Trophoblast cell (in vitro differentiated cells and primary cell): ENCODE data around the gene MUC6.

Experiments used
- DNase-seq, 2 donors: peaks; one replicate each; pipeline ENCODE4 v3.0.0-alpha.2; 2016
- H2AFZ ChIP-seq: 2 replicates; pipeline ENCODE4 v1.6.1; 2013; ENCODE audit warnings: low read length, moderate library complexity, mild to moderate bottlenecking; ENCODE audit not compliant: insufficient read depth, poor library complexity
- H2AK5ac ChIP-seq: 2 replicates; pipeline ENCODE4 v1.6.1; 2013; ENCODE audit warnings: mild to moderate bottlenecking, low read length
- H2BK120ac ChIP-seq: 2 replicates; pipeline ENCODE4 v1.6.1; 2013; ENCODE audit warnings: low read length, mild to moderate bottlenecking, moderate library complexity; ENCODE audit not compliant: insufficient read depth, poor library complexity
- H2BK12ac ChIP-seq: 2 replicates; pipeline ENCODE4 v1.6.1; 2013; ENCODE audit warnings: mild to moderate bottlenecking, low read length, moderate library complexity
- H2BK5ac ChIP-seq: 2 replicates; pipeline ENCODE4 v1.6.1; 2013; ENCODE audit warnings: low read length, low read depth, moderate library complexity, mild to moderate bottlenecking; ENCODE audit not compliant: poor library complexity
- H3K14ac ChIP-seq: 2 replicates; pipeline ENCODE4 v1.6.1; 2013; ENCODE audit warnings: mild to moderate bottlenecking, low read length
- H3K18ac ChIP-seq: 2 replicates; pipeline ENCODE4 v1.6.1; 2013; ENCODE audit warnings: mild to moderate bottlenecking, low read length
- H3K23ac ChIP-seq: 2 replicates; pipeline ENCODE4 v1.6.1; 2013; ENCODE audit warnings: low read length
- H3K27ac ChIP-seq: 2 replicates; pipeline ENCODE4 v1.5.1; 2013; ENCODE audit warnings: low read depth, mild to moderate bottlenecking, inconsistent platforms, low read length, moderate library complexity
- H3K27me3 ChIP-seq: 2 replicates; pipeline ENCODE4 v1.6.1; 2013; ENCODE audit warnings: inconsistent platforms, mild to moderate bottlenecking, low read length, moderate library complexity; ENCODE audit not compliant: insufficient read depth
- H3K36me3 ChIP-seq, 2 experiments: 1 replicate in 1 of 2; 2 replicates in 1 of 2; pipeline ENCODE4 v1.6.1; 2013; ENCODE audit warnings: low read length in 2 of 2, mild to moderate bottlenecking in 2 of 2, moderate library complexity in 1 of 2; ENCODE audit not compliant: insufficient read depth in 2 of 2, control insufficient read depth in 1 of 2
- H3K4ac ChIP-seq: 2 replicates; pipeline ENCODE4 v1.6.1; 2013; ENCODE audit warnings: low read depth, mild to moderate bottlenecking, low read length, moderate library complexity
- H3K4me1 ChIP-seq, 2 experiments: 1 replicate in 1 of 2; 2 replicates in 1 of 2; pipeline ENCODE4 v1.6.1; 2013; ENCODE audit warnings: low read length in 2 of 2, mild to moderate bottlenecking in 2 of 2, moderate library complexity in 1 of 2; ENCODE audit not compliant: insufficient read depth in 2 of 2, control insufficient read depth in 1 of 2
- H3K4me2 ChIP-seq: 2 replicates; pipeline ENCODE4 v1.6.1; 2013; ENCODE audit warnings: inconsistent platforms, mild to moderate bottlenecking, low read length, moderate library complexity
- H3K4me3 ChIP-seq: 2 replicates; pipeline ENCODE4 v1.5.1; 2013; ENCODE audit warnings: mild to moderate bottlenecking, low read depth, low read length, inconsistent platforms
- H3K79me1 ChIP-seq: one replicate; pipeline ENCODE4 v1.6.1; 2013; ENCODE audit warnings: low read length
- H3K79me2 ChIP-seq: 2 replicates; pipeline ENCODE4 v1.6.1; 2013; ENCODE audit warnings: low read length, mild to moderate bottlenecking; ENCODE audit not compliant: control insufficient read depth, insufficient read depth, poor library complexity
- H3K9ac ChIP-seq: 2 replicates; pipeline ENCODE4 v1.6.1; 2013; ENCODE audit warnings: mild to moderate bottlenecking, low read length
- H3K9me3 ChIP-seq: 2 replicates; pipeline ENCODE4 v1.6.1; 2013; ENCODE audit warnings: low read depth, mild to moderate bottlenecking, control low read depth, inconsistent platforms, low read length; ENCODE audit not compliant: insufficient read depth
- H4K12ac ChIP-seq: 2 replicates; pipeline ENCODE4 v1.6.1; 2013; ENCODE audit warnings: low read depth, mild to moderate bottlenecking, low read length, moderate library complexity
- H4K8ac ChIP-seq: 2 replicates; pipeline ENCODE4 v1.6.1; 2013; ENCODE audit warnings: low read depth, mild to moderate bottlenecking, low read length, moderate library complexity
- H4K91ac ChIP-seq: one replicate; pipeline ENCODE4 v1.6.1; 2013; ENCODE audit warnings: low read depth, mild to moderate bottlenecking, low read length, moderate library complexity
- WGBS: extraction: QIAGEN DNeasy Blood & Tissue Kit; methylation state at CpG from one replicate; pipeline ENCODE4 v1.1.7; 2013; ENCODE audit warnings: missing lambda C conversion rate; ENCODE audit not compliant: insufficient read length, insufficient coverage; ENCODE audit errors: extremely low coverage; 5-methylcytosine and 5-hydroxymethylcytosine counted together

MUC6 gene

DNA sequence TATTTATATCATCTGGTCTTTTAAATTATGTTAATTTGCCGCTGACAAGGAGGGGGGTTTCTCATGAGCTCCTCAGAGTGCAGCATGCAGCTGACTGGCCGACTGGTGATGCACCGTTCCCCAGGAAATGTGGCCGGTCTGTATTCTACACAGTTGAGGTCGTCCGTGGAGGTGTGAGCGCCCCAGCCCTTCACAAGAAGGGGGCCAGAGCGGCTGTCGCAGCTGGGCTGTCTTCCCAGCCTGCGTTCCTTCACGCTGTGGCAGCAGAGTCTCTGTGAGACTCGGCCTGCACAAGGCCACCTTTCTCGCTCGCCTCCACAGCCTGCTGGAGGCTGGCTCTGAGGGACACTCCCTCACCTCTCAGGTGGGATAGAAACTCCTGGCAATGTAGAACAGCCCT lies 67.7 kb downstream of the MUC6 start:
- no peak overlapping the region for H2BK120ac ChIP-seq
- peaks cover 46 to 49% of the 10 kb centered on the region in 2 experiments for H3K36me3 ChIP-seq
- H3K9ac ChIP-seq: no peak overlapping the region
- H4K8ac ChIP-seq: no peak overlapping the region
- no peak overlapping the region for H3K18ac ChIP-seq
- no peak overlapping the region for H2AK5ac ChIP-seq
- H2BK5ac ChIP-seq: no peak overlapping the region
- no peaks in the 10 kb centered on the region for H3K79me2 ChIP-seq
- no peak overlapping the region for H3K4me2 ChIP-seq
- no peaks in the 10 kb centered on the region for H3K79me1 ChIP-seq
- no CpG with 5 or more reads among the region's 14 CpGs for WGBS
- H3K4ac ChIP-seq: no peak overlapping the region
- H2BK12ac ChIP-seq: no peak overlapping the region
- H4K91ac ChIP-seq: no peak overlapping the region
- H4K12ac ChIP-seq: no peak overlapping the region
- H3K27ac ChIP-seq: no peak overlapping the region
- no peak overlapping the region for H3K4me3 ChIP-seq
- no peaks in the 10 kb centered on the region for H3K27me3 ChIP-seq
- peaks cover 2% of the 10 kb centered on the region for H3K9me3 ChIP-seq
- H2AFZ ChIP-seq: no peak overlapping the region
- peaks cover 0 to 4% of the 10 kb centered on the region in 2 experiments for H3K4me1 ChIP-seq
- no peak overlapping the region for H3K23ac ChIP-seq
- H3K14ac ChIP-seq: no peak overlapping the region
- DNase-seq: no peak

DNA sequence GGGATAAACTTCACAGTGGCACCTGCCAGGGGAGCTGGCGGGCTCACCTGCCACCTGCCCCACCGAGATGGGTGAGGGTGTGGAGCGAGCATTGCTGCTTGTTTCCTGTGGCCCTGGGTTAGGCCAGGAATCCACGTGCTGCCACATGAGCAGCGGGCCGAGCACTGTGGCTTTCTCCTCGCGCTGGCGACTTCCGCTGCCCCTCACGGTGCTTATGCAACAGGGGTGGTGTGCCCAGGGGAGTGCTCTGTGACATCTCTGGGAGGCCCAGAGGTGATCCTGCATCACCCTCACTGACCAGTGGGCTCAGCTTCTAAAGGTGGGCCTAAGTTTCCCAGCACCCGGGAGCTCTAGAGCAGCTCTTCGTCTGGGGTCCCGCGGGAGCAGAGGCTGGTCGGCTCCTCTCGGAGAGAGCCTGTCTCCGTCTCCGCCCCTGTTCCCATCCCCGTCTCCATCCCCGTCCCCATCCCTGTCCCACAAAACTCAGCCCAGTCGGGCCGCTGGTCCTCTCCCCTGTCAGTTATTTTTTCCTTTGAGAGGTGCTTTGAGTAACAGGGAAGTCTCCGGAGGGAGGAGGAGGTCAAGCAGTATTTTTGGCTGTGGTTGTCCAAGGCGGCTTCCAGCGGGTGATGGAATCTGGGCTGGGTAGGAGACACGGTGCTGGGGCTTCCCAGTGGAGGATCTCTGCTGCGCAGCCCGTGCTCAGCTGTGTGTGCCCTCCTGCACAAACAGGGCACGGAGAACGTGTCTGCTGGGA lies 68.3 kb downstream of the MUC6 start:
- Histone ChIP-seq H4K12ac (no peak overlapping the region), H2AFZ (no peak overlapping the region), H2BK12ac (no peak overlapping the region), H3K27ac (no peak overlapping the region), H3K27me3 (no peaks in the 10 kb centered on the region), H3K4me1 (peaks cover 0 to 1% of the 10 kb centered on the region in 2 experiments), H3K4me2 (no peak overlapping the region), H2AK5ac (no peak overlapping the region), H2BK5ac (no peak overlapping the region), H3K36me3 (peaks cover 46 to 49% of the 10 kb centered on the region in 2 experiments), H2BK120ac (no peak overlapping the region), H3K4me3 (no peak overlapping the region), H4K91ac (no peak overlapping the region), H3K79me2 (no peaks in the 10 kb centered on the region), H3K4ac (peak overlapping the region; percentile 13), H3K18ac (peak overlapping the region; percentile 70), H4K8ac (no peak overlapping the region), H3K79me1 (no peaks in the 10 kb centered on the region), H3K9me3 (peaks cover 5% of the 10 kb centered on the region), H3K14ac (no peak overlapping the region), H3K23ac (no peak overlapping the region), H3K9ac (no peak overlapping the region)
- no CpG with 5 or more reads among the region's 31 CpGs for WGBS
- no peak for DNase-seq

DNA sequence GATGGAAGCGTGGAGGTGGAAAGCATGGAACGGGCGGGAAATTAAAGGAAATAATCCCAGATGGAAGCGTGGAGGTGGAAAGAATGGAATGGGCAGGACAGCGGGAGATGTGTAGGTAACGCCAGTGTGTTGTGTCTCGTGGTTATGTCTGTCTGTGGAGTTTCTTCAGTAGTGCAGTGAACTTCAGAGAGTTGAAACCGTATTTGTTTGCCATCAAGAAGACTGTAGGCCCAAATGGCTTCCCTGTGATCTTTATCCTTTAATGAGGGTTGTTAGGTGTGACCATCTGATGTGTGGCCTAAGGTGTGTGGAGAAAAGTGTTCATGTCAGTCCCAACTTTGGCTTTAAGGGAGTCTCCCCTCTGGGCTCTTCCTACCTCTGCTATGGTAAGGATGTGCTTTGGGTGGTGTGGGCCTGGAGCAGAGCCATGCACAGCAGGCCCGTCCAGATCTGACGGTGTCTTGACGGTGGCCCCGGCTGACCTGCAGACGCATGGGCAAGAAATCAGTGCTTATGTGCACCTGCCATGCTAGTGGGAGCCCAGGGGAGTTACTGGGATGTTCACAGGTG lies 71.2 kb downstream of the MUC6 start:
- no peaks in the 10 kb centered on the region for H3K79me1 ChIP-seq

DNA sequence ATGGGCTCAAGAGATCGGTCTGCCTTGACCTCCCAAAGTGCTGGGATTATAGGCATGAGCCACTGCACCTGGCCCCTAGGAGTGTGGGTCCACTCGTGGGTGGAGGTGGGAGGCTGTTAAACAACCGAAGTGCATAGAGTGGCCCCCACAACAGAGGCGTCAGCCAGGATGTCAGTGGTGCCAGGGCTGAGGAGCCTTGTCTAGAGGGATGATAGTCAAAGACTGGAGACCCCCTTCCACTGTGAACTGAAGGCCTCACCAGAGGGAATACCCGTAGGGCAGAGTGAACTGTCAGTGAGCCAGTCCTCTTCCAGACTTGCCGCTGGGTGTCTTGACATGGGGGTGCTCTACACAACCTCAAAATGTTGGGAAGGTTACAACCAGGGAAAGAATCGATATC lies 72.7 kb downstream of the MUC6 start:
- no peak overlapping the region for H2BK120ac ChIP-seq
- H2AFZ ChIP-seq: no peak overlapping the region
- H2BK5ac ChIP-seq: no peak overlapping the region
- peaks cover 2% of the 10 kb centered on the region for H3K79me2 ChIP-seq
- H4K91ac ChIP-seq: no peak overlapping the region
- peaks cover 3 to 5% of the 10 kb centered on the region in 2 experiments for H3K4me1 ChIP-seq
- no peak for DNase-seq
- no peak overlapping the region for H3K4me3 ChIP-seq
- no peak overlapping the region for H4K8ac ChIP-seq
- H3K79me1 ChIP-seq: peaks cover 2% of the 10 kb centered on the region
- H3K4ac ChIP-seq: no peak overlapping the region
- no peak overlapping the region for H3K14ac ChIP-seq
- no peak overlapping the region for H3K27ac ChIP-seq
- H3K9me3 ChIP-seq: peaks cover 4% of the 10 kb centered on the region
- no peak overlapping the region for H3K4me2 ChIP-seq
- peaks cover 31 to 33% of the 10 kb centered on the region in 2 experiments for H3K36me3 ChIP-seq
- no peak overlapping the region for H2BK12ac ChIP-seq
- WGBS: no CpG with 5 or more reads among the region's 7 CpGs
- H2AK5ac ChIP-seq: no peak overlapping the region
- no peak overlapping the region for H4K12ac ChIP-seq
- no peaks in the 10 kb centered on the region for H3K27me3 ChIP-seq
- no peak overlapping the region for H3K9ac ChIP-seq
- H3K23ac ChIP-seq: no peak overlapping the region
- H3K18ac ChIP-seq: no peak overlapping the region

More for the DNA sequence above, 71.2 kb downstream of the MUC6 start:
- H2BK120ac ChIP-seq: no peak overlapping the region
- H3K4me3 ChIP-seq: no peak overlapping the region
- H3K14ac ChIP-seq: no peak overlapping the region
- no peak overlapping the region for H2BK5ac ChIP-seq
- H4K12ac ChIP-seq: no peak overlapping the region
- no peaks in the 10 kb centered on the region for H3K27me3 ChIP-seq
- no peak overlapping the region for H3K27ac ChIP-seq
- no peaks in the 10 kb centered on the region for H3K79me2 ChIP-seq
- H3K4ac ChIP-seq: no peak overlapping the region
- no peaks in the 10 kb centered on the region for H3K4me1 ChIP-seq
- peaks cover 30 to 35% of the 10 kb centered on the region in 2 experiments for H3K36me3 ChIP-seq
- peaks cover 5% of the 10 kb centered on the region for H3K9me3 ChIP-seq
- H2AK5ac ChIP-seq: no peak overlapping the region
- no peak overlapping the region for H4K91ac ChIP-seq
- H3K18ac ChIP-seq: no peak overlapping the region
- no CpG with 5 or more reads among the region's 13 CpGs for WGBS
- no peak overlapping the region for H2AFZ ChIP-seq
- DNase-seq: no peak
- no peak overlapping the region for H4K8ac ChIP-seq
- no peak overlapping the region for H2BK12ac ChIP-seq
- H3K9ac ChIP-seq: no peak overlapping the region
- no peak overlapping the region for H3K4me2 ChIP-seq
- no peak overlapping the region for H3K23ac ChIP-seq
